HG02973 (cell line): ENCODE results near the gene KLRC2.
"Not testable (repeated sequence)": the region's sequence is repeated elsewhere in the genome, so short reads cannot be mapped to it uniquely, and the experiment has no call there.

Experiments used
- ATAC-seq: cut with Tn5 transposase; IDR thresholded peaks from one replicate; pipeline ENCODE4 v1.9.1; 2021; ENCODE audit warnings: moderate library complexity; ENCODE audit not compliant: unreplicated experiment

Gene KLRC2

DNA sequence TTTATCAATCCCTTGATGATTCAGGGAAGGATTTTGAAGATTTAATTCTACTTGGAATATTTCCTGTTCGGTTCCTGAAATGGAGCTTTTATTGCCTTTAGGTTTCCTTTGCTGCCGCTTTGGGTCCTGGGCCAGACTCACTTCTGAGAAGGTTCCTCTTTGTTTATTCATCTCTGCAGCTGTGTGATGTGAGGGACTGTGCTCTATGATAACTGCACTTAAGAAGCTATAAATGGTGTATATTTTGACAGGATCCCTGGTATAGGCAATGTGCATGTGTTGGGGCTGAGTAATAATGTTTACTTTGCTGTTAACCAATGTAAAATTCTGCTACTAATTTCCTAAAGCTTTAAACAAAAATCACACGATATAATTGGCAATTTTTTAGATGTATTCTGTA, at the start of gene KLRC2:
TSS of gene KLRC2 (minus strand) at position 195 of the 400 bp plus-strand sequence. CDS start at position 171, 24 bp downstream.
- ATAC-seq: not testable (repeated sequence)

DNA sequence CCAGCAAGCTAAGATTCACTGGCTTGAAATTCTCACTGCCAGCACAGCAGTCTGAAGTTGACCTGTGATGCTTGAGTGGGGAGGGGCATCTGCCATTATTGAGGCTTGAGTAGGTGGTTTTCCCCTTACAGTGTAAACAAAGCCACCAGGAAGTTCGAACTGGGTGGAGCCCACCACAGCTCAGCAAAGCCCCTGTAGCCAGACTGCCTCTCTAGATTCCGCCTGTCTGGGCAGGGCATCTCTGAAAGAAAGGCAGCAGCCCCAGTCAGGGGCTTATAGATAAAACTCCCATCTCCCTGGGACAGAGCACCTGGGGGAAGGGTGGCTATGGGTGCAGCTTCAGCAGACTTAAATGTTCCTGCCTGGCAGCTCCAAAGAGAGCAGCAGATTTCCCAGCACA, 46.1 kb upstream of the KLRC2 start:
- not testable (repeated sequence) for ATAC-seq

GRCh38 chr12:10472808-10473207, 37.0 kb upstream of the KLRC2 start:
- not testable (repeated sequence) for ATAC-seq

DNA sequence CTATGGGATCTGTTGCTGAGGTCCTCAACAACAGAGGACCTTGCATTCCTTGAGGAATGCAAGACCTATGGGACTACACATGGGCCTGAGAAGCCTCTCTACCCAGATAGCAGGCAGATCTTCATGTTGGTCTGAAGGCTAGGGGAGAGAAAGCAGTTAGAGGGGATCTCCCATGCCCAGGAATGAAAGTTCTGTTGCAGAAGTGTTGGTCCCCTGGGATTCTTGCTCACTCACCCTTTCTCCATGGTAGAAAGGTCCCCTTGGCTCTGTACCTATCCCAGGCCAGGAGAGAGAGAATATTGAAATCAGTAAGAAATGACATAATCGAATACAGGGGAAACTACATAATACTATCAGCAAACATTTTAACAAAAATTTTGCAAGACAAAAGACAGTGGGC, 33.9 kb upstream of the KLRC2 start:
- no peak for ATAC-seq

DNA sequence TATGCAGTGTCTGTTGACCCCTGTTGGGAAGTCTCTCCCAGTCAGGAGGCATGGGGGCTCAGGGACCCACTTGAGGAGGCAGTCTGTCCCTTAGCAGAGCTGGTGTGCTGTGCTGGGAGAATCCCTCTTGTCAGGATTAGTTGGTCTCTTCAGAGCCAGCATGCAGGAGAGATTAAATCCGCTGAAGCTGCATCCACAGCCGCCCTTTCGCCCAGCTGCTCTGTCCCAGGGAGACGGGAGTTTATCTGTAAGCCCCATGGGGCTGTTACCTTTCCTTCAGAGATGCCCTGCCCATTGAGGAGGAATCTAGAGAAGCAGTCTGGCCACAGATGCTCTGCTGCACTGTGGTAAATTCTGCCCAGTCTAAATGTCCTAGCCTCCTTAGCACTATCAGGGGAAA, 30.5 kb upstream of the KLRC2 start:
- no peak for ATAC-seq

GRCh38 chr12:10457760-10458159, 21.9 kb upstream of the KLRC2 start:
- ATAC-seq: no peak

DNA sequence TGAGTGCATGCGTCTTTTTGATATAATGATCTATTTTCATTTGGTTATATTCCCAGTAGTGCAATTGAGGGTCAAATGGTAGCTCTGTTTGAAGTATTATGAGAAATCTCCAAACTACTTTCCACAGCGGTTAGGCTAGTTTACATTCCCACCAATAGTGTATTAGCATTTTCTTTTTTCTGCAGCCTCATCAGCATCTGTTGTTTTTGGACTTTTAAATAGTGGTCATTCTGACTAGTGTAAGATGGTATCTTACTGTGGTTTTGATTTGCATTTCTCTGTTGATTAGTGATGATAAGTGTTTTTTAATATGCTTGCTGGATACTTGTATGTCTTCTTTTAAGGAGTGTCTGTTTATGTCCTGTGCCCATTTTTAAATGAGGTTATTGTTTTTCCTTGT, 21.0 kb upstream of the KLRC2 start:
- no peak for ATAC-seq

- ATAC-seq: no peak
These were observed 20.0 kb upstream of the KLRC2 start for GRCh38 chr12:10455766-10456165.

GRCh38 chr12:10454531-10454930, 18.7 kb upstream of the KLRC2 start:
- no peak for ATAC-seq

DNA sequence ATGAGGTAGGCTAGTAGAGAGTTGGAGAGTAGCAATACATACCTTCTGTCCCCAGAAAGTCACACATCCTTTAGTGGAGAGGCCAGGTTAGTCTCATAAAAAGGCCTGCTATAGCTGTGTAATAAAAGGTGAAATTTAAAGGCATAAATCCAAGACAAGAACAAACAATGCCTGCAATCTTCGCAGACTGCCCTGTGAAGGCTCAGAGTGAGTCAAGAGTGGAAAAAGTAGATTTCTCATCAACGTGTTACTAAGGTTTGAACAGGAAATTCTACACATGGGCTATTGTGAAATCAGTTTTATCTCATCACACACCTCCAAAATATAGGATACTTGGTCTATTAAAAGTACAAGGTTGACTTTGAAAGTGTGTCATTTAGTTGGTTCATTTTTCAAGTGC, 17.3 kb upstream of the KLRC2 start, which contains the start of gene KLRC1:
TSS of gene KLRC1 (minus strand) at position 222 of the 400 bp plus-strand sequence. CDS start 2,221 bp downstream, outside the sequence.
- ATAC-seq: no peak

- ATAC-seq: no peak
These were observed 12.4 kb upstream of the KLRC2 start for GRCh38 chr12:10448236-10448635.

GRCh38 chr12:10446052-10446451, 10.2 kb upstream of the KLRC2 start:
- not testable (repeated sequence) for ATAC-seq

GRCh38 chr12:10441144-10441543, 5.3 kb upstream of the KLRC2 start:
- not testable (repeated sequence) for ATAC-seq

DNA sequence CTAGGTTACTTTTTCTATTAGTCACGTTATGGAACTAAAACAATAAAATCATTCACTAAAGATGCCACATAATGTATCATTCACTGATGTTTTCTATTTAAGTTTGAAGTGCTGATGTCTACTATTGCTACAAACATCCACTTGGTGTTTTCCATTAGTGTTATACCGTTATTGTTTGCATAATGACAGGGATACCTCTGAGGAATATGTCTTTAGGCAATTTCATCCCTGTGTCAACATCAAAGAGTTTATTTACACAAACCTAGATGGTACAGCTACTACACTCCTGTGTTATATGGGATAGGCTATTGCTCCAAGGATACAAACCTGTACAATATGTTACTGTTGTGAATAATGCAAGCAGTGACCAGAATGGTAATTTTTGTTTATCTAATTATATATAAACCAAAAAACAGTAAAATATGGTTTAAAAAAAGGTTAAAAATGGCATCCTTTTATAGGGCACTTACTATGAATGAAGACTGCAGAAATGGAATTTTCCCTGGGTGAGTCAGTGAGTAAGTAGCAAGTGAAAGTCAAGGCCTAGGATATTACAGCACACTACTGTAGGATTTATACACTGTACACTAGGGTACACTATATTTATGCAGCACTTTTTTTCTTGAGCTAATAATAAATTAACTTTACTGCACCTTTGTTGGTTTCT, 3.9 kb upstream of the KLRC2 start:
- ATAC-seq: not testable (repeated sequence)

GRCh38 chr12:10437601-10438000, 1.8 kb upstream of the KLRC2 start:
- not testable (repeated sequence) for ATAC-seq

GRCh38 chr12:10430623-10431022, 5.2 kb downstream of the KLRC2 start:
- ATAC-seq: not testable (repeated sequence)

DNA sequence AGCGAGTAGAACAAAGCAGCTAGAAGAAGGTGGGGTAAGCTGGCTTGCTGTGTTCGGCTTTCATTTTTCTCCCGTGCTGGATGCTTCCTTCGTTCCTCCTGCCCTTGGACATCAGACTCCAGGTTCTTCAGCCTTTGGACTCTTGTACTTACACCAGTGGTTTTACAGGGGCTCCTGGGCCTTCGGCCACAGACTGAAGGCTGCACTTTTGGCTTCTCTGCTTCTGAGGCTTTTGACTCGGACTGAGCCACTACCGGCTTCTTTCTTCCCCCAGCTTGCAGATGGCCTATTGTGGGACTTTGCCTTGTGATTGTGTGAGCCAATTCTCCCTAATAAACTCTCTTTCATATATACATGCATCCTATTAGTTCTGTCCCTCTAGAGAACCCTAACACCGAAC, 9.9 kb downstream of the KLRC2 start:
- ATAC-seq: not testable (repeated sequence)

DNA sequence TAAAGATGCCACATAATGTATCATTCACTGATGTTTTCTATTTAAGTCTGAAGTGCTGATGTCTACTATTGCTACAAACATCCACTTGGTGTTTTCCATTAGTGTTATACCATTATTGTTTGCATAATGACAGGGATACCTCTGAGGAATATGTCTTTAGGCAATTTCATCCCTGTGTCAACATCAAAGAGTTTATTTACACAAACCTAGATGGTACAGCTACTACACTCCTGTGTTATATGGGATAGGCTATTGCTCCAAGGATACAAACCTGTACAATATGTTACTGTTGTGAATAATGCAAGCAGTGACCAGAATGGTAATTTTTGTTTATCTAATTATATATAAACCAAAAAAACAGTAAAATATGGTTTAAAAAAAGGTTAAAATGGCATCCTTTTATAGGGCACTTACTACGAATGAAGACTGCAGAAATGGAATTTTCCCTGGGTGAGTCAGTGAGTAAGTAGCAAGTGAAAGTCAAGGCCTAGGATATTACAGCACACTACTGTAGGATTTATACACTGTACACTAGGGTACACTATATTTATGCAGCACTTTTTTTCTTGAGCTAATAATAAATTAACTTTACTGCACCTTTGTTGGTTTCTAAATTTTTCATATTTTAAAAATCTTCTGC, 11.4 kb downstream of the KLRC2 start:
- ATAC-seq: not testable (repeated sequence)

GRCh38 chr12:10422159-10422558, 13.7 kb downstream of the KLRC2 start:
- ATAC-seq: not testable (repeated sequence)

- not testable (repeated sequence) for ATAC-seq
These were observed 15.5 kb downstream of the KLRC2 start, which contains the start of gene KLRC3 for GRCh38 chr12:10420334-10420733. Gene KLRC3, minus strand, starts transcription at chr12:10420595. Its CDS starts 45 bp downstream, at chr12:10420550.

- no peak for ATAC-seq
These were observed 26.4 kb downstream of the KLRC2 start, which contains the start of gene KLRC4 for GRCh38 chr12:10409392-10409791. Gene KLRC4, minus strand, starts transcription at chr12:10409757. Its CDS starts 182 bp downstream, at chr12:10409575.

DNA sequence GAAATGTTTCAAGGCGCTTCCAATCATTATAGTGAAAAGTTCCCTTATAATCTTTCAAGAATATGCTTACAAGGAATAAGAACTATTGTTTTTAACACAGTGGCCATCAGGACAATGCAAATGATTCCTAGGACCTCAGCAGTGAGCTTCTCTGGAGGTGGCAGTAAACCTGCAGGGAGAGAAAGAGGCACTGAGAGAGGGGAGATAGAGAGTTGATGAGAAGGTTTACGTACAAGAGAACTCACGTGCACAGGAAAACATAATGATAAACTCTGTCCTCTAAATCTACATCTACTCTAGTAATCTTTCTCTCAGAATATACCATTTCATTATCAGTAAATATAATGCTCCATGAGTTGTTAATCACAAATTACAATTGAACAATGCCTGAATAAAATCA, 27.0 kb downstream of the KLRC2 start:
- no peak for ATAC-seq
